Activated CD8-positive, alpha-beta T cell treated with anti-CD3 and anti-CD28 coated beads for 36 hours (primary cell): Measurements from ENCODE around the gene BMPR2. TPM values are rescaled to one million over a fixed set of nuclear protein-coding genes. Genes with fewer than 3 reads are reported as not detected.

Source experiments
- ATAC-seq: fragments of 200-7000 bp; cut with Tn5 transposase; one replicate; pipeline ENCODE4 v1.10.0; 2021; ENCODE audit warnings: mild to moderate bottlenecking, moderate library complexity
- CTCF ChIA-PET: fragments of 350-600 bp; sonication (Branson Sonifier 250); formaldehyde crosslinking; loops from one replicate; lab custom pipeline; 2021; ENCODE audit warnings: antibody characterized with exemption; lab: Charles Lee
- POLR2A ChIA-PET: fragments of 350-600 bp; sonication (Branson Sonifier 250); formaldehyde crosslinking; loops from one replicate; lab custom pipeline; 2021; ENCODE audit warnings: antibody characterized with exemption; lab: Charles Lee
- DNase-seq: peaks from one replicate; pipeline ENCODE4 v3.0.0-alpha.2; 2020
- H3K27ac Mint-ChIP-seq: one replicate; pipeline ENCODE4 v1.8.0; 2021; ENCODE audit warnings: mild to moderate bottlenecking, mixed read lengths
- H3K27me3 Mint-ChIP-seq: one replicate; pipeline ENCODE4 v1.8.0; 2021; ENCODE audit warnings: mixed read lengths
- H3K36me3 Mint-ChIP-seq: one replicate; pipeline ENCODE4 v1.8.0; 2021; ENCODE audit warnings: low read depth, mixed read lengths
- H3K4me1 Mint-ChIP-seq: one replicate; pipeline ENCODE4 v1.8.0; 2021; ENCODE audit warnings: low read depth, mixed read lengths
- H3K4me3 Mint-ChIP-seq: one replicate; pipeline ENCODE4 v1.8.0; 2021; ENCODE audit warnings: mild to moderate bottlenecking, moderate library complexity, mixed read lengths
- H3K9me3 Mint-ChIP-seq: one replicate; pipeline ENCODE4 v1.8.0; 2021; ENCODE audit warnings: mixed read lengths
- CTCF ChIP-seq: fragments of 200-600 bp; IDR thresholded peaks from one replicate; pipeline ENCODE4 v1.8.0; 2022; ENCODE audit warnings: antibody characterized with exemption, mild to moderate bottlenecking
- intact Hi-C: fragments of 100-400 bp; cut with micrococcal nuclease; formaldehyde crosslinking; loops from one replicate; pipeline ENCODE4 v1.10.0; 2022
- total RNA-seq, 2 experiments: library from RNA; stranded (reverse); gene quantifications; one replicate each; pipeline ENCODE4 v1.2.3, GENCODE V29; 2021

The BMPR2 gene
- total RNA-seq, 2 experiments from 2014 or later, result 7.1 to 7.7 TPM

GRCh38 chr2:202508686-202509085 is 132.6 kb downstream of the BMPR2 start:
- intact Hi-C loops, result no loop called here
- ATAC-seq (no peak), DNase-seq (no peak)

GRCh38 chr2:202510911-202511310 is 134.8 kb downstream of the BMPR2 start:
- no peaks in the 10 kb centered on the region for H3K4me1 Mint-ChIP-seq
- CTCF ChIA-PET, result no interaction called here
- ATAC-seq (no peak), DNase-seq (no peak)
- H3K4me3 Mint-ChIP-seq, result no peak overlapping the region
- H3K9me3 Mint-ChIP-seq, result no peaks in the 10 kb centered on the region
- no peaks in the 10 kb centered on the region for H3K27me3 Mint-ChIP-seq
- intact Hi-C loops, result no loop called here
- no peak for TF ChIP-seq CTCF
- no peaks in the 10 kb centered on the region for H3K36me3 Mint-ChIP-seq
- POLR2A ChIA-PET, result no interaction called here
- H3K27ac Mint-ChIP-seq, result no peak overlapping the region

More at GRCh38 chr2:202508686-202509085, 132.6 kb downstream of the BMPR2 start:
- Mint-ChIP-seq H3K4me3 (no peak overlapping the region), H3K27ac (no peak overlapping the region), H3K27me3 (no peaks in the 10 kb centered on the region), H3K36me3 (no peaks in the 10 kb centered on the region), H3K9me3 (no peaks in the 10 kb centered on the region), H3K4me1 (no peaks in the 10 kb centered on the region)
- ChIA-PET CTCF (interaction anchor here (0.9 kb wide), 1 partner anchor 17 kb away, joined by 5 read pairs; no protein-coding TSS in a partner anchor), POLR2A (no interaction called here)
- no peak for TF ChIP-seq CTCF

- H3K27ac Mint-ChIP-seq, result no peak overlapping the region
- no peaks in the 10 kb centered on the region for H3K9me3 Mint-ChIP-seq
- no peak for TF ChIP-seq CTCF
- H3K4me1 Mint-ChIP-seq, result no peaks in the 10 kb centered on the region
- H3K4me3 Mint-ChIP-seq, result no peak overlapping the region
- ChIA-PET CTCF (no interaction called here), POLR2A (no interaction called here)
- DNase-seq (no peak), ATAC-seq (no peak)
- no peaks in the 10 kb centered on the region for H3K27me3 Mint-ChIP-seq
- intact Hi-C loops, result no loop called here
- H3K36me3 Mint-ChIP-seq, result no peaks in the 10 kb centered on the region
Measured at GRCh38 chr2:202512176-202512575, 136.0 kb downstream of the BMPR2 start.

GRCh38 chr2:202514732-202515131 is 138.6 kb downstream of the BMPR2 start:
- POLR2A ChIA-PET, result no interaction called here
- intact Hi-C loops, result no loop called here
- H3K4me1 Mint-ChIP-seq, result no peaks in the 10 kb centered on the region
- ATAC-seq (no peak), DNase-seq (no peak)
- no peaks in the 10 kb centered on the region for H3K27me3 Mint-ChIP-seq
- H3K9me3 Mint-ChIP-seq, result no peaks in the 10 kb centered on the region
- H3K27ac Mint-ChIP-seq, result no peak overlapping the region
- no peak for TF ChIP-seq CTCF
- H3K4me3 Mint-ChIP-seq, result no peak overlapping the region
- peaks cover 3% of the 10 kb centered on the region for H3K36me3 Mint-ChIP-seq
- CTCF ChIA-PET, result interaction anchor here (0.6 to 1.5 kb wide), 2 partner anchors 12 to 497 kb away, joined by 3 read pairs; no protein-coding TSS in a partner anchor

GRCh38 chr2:202519453-202519852 is 143.3 kb downstream of the BMPR2 start:
- DNase-seq, result no peak
- Mint-ChIP-seq H3K4me1 (no peaks in the 10 kb centered on the region), H3K9me3 (no peaks in the 10 kb centered on the region), H3K4me3 (no peak overlapping the region), H3K36me3 (peaks cover 4% of the 10 kb centered on the region), H3K27ac (no peak overlapping the region), H3K27me3 (no peaks in the 10 kb centered on the region)
- POLR2A ChIA-PET, result no interaction called here
- CTCF ChIA-PET, result no interaction called here
- ATAC-seq, result no peak
- intact Hi-C loops, result no loop called here
- no peak for TF ChIP-seq CTCF
